H1 (cell line): ENCODE results near the gene PKM. TPM values are rescaled to one million over a fixed set of nuclear protein-coding genes. Genes with fewer than 3 reads are reported as not detected.

Experiments
- HDAC2 ChIP-seq, 2 experiments: fragments of 300-600 bp in 1 of 2; sonication (generic) in 1 of 2; IDR thresholded peaks; 2 replicates each; pipeline ENCODE4 v1.6.1; 2011 to 2012; ENCODE audit warnings: low read depth in 2 of 2, low read length in 2 of 2, mild to moderate bottlenecking in 2 of 2, moderate library complexity in 2 of 2, borderline replicate concordance in 1 of 2, inconsistent platforms in 1 of 2
- KDM4A ChIP-seq: IDR thresholded peaks from one replicate; pipeline ENCODE4 v1.7.1; 2012; ENCODE audit warnings: low read depth, mild to moderate bottlenecking, moderate library complexity, low read length, inconsistent platforms; ENCODE audit not compliant: severe bottlenecking
- polyA plus RNA-seq, 7 experiments: library from polyadenylated mRNA; depleted of rRNA in 3 of 7; stranded (reverse) in 5 of 7; unstranded in 2 of 7; fragments of >200 nt in 5 of 7; fragments of 200-250 nt in 2 of 7; gene quantifications; 1 replicate in 5 of 7; 2 replicates in 1 of 7; 4 replicates in 1 of 7; pipeline versions ENCODE4 v1.2.1 to v1.2.3, GENCODE V29; 2011 to 2013; ENCODE audit warnings: missing spikeins in 2 of 7, mixed read lengths in 2 of 7
- total RNA-seq: library from RNA; stranded (reverse); fragmentation: NEBNext Ultra II Directional; extraction: Animal tissue kit (Norgen Biotek cat#: 25700); gene quantifications from 2 replicates; pipeline ENCODE4 v1.2.1, GENCODE V29; 2021

PKM gene
- total and polyA plus RNA-seq, 2 of the 8 experiments (the other 6 are each of a cell fraction or from before 2014, with no cell fraction given), result 780 to 856 TPM

DNA sequence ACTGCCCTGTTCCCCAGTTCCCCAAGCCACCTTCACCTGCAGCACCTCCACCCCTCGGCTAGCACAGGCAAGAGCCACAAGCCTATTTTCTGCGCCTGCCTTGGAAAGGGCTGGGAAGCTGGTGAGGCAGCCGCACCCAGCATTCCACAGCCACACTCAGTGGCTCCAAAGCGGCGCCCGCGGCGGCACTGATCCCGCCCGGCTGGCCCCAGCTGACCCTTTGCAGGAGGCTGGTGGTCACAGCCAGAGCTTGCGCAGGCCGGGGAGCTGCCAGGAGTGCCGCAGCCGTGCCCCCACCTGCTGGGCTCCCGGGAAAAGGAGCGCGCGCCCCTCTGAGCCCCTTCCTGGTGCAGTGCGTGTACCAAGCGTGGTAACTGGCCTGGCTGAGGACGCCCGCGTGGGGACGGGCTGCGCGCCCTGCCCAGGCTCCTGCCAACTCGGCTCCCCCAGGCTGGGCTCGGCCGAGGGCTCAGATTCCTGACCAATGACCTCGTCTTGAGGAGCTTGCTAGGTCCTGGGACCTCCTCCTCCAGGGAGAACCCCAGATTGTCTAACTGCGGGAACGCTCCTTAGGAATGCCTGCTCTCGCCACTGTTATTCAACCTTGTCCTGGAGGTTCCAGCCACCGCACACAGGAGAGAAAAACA is 46.7 kb downstream of the PKM start (continued):
- TF ChIP-seq KDM4A, result peak; percentile 99
- peak in 1 of 2 experiments; percentile 68; a peak in 1 of 4 replicates for TF ChIP-seq HDAC2 (IDR thresholded peaks at IDR 0.05; ENCODE audit: borderline replicate concordance in 1 of 2, low read depth in 2 of 2, low read length in 2 of 2)
